HUES6 (cell line): ENCODE measurements around the gene SLX4IP.

Experiments used
- H3K27ac ChIP-seq: 2 replicates; pipeline ENCODE4 v1.7.0; 2013; ENCODE audit warnings: low read depth, mild to moderate bottlenecking, low read length, inconsistent platforms
- H3K27me3 ChIP-seq: 2 replicates; pipeline ENCODE4 v1.6.1; 2013; ENCODE audit warnings: low read length; ENCODE audit not compliant: control insufficient read depth, insufficient read depth
- H3K36me3 ChIP-seq: 2 replicates; pipeline ENCODE4 v1.6.1; 2013; ENCODE audit warnings: low read length; ENCODE audit not compliant: control insufficient read depth, insufficient read depth
- H3K4me1 ChIP-seq: 2 replicates; pipeline ENCODE4 v1.6.1; 2013; ENCODE audit warnings: low read length; ENCODE audit not compliant: control insufficient read depth, insufficient read depth
- H3K4me3 ChIP-seq: 2 replicates; pipeline ENCODE4 v1.5.1; 2013; ENCODE audit warnings: low read depth, low read length
- H3K9ac ChIP-seq: one replicate; pipeline ENCODE4 v1.6.1; 2013; ENCODE audit warnings: mild to moderate bottlenecking, low read length
- H3K9me3 ChIP-seq: 2 replicates; pipeline ENCODE4 v1.6.1; 2013; ENCODE audit warnings: low read depth, low read length; ENCODE audit not compliant: control insufficient read depth, insufficient read depth

The SLX4IP gene

DNA sequence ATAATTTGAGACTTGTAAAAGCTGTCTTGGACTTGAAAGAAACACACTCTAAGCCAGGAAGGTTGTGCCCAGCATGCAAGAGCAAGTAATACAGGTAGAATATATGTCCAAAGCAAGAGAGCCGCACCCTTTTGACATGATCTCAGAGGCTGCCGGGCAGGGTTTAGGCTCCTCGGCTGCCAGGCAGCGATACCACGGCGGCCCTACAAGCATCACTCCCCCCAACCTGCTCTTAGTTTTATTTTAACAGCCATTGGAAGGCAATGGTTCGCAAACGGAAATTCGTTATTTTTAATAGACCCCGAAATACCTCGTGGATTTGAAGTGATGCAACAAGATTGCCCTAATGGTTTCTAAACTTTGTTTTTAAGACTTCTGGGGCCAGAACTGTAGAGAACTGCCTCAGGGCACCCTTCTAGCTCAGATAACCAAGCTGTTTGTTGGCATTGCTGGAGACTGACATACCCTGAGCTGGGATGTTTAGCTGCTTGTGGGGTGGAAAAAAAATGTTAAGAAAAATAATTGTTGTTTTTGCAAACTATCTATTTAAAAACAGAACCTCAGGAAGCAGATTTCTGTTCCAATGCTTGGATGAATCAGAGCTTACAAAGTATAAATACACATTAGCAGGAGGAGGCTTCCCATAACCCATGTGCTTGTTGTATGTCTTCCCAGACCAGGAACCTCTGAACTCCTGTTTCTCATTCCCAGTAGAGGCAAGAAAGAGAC is 199.7 kb downstream of the SLX4IP start:
- Histone ChIP-seq H3K27ac (no peak overlapping the region), H3K9ac (no peak overlapping the region), H3K36me3 (peaks cover 16% of the 10 kb centered on the region), H3K27me3 (no peaks in the 10 kb centered on the region), H3K4me3 (no peak overlapping the region), H3K9me3 (no peaks in the 10 kb centered on the region), H3K4me1 (peaks cover 86% of the 10 kb centered on the region)

DNA sequence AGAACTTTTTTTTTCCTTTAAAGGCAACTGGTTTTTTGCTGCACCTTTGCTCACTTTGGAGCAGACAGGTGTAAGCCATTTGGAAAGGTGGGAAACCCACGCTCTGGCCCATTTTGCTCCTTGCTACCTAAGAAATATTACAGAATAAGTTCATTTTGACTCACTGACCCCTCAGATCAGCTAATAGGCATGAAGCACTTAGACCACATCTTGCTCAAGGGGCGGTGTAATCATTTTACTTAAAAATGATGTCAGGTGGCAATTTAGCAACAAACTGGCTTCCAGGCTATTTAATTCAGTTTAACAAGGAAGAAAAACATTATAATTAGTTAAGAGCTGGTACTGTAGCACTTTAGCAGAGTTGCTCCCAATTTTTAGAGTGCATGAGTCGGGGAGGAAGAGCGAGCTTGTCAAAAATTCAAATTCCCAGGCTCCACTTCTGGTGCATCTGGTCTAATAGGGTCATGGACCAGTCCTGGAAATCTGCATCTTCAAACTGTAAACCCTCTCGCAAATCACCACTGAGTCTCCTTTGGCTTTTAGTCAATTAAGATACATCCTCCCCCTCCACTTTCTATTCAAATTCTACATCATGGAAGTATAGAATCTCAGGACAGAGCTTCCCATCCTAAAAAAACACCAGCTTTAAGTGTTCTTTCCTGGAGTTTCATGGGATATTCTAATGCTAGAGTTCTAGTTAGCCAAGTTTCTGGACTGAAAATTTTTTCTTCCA is 200.5 kb downstream of the SLX4IP start:
- Histone ChIP-seq H3K9ac (no peak overlapping the region), H3K36me3 (peaks cover 24% of the 10 kb centered on the region), H3K9me3 (no peaks in the 10 kb centered on the region), H3K27ac (no peak overlapping the region), H3K4me1 (peaks cover 86% of the 10 kb centered on the region), H3K4me3 (no peak overlapping the region), H3K27me3 (no peaks in the 10 kb centered on the region)

- no peak overlapping the region for H3K27ac ChIP-seq
- peaks cover 85% of the 10 kb centered on the region for H3K4me1 ChIP-seq
- H3K9ac ChIP-seq = no peak overlapping the region
- H3K9me3 ChIP-seq = no peaks in the 10 kb centered on the region
- no peaks in the 10 kb centered on the region for H3K27me3 ChIP-seq
- H3K36me3 ChIP-seq = peaks cover 31% of the 10 kb centered on the region
- H3K4me3 ChIP-seq = no peak overlapping the region
Observed at GRCh38 chr20:10636326-10636818, 201.3 kb downstream of the SLX4IP start.

DNA sequence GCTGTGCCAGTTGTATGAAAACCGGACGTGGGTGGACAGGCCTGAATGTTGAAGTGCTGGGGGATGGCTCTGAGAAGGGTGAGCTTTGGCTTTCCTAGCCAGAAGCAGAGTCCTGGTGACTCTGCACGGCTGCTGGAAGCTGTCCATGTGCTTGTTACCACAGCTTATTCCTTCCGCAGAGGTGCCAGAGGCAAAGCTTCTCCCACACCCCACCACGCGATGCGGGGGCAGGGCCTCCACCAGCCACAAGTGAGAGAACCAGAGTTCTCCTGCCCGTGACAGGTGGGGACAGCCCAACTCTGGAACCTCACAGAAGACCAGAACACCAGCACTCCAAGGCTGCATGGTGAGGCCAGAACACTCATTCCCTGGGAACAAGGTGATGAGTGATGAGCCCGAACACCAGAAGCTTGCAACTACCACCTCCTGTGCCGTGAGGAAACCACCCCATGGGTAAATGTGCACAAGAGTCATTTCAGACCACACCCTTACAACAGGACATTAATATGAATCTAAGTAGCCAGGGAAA is 202.0 kb downstream of the SLX4IP start:
- Histone ChIP-seq H3K27ac (no peak overlapping the region), H3K36me3 (peaks cover 38% of the 10 kb centered on the region), H3K27me3 (no peaks in the 10 kb centered on the region), H3K4me3 (no peak overlapping the region), H3K4me1 (peaks cover 78% of the 10 kb centered on the region), H3K9ac (peak overlapping the region; percentile 3), H3K9me3 (no peaks in the 10 kb centered on the region)

DNA sequence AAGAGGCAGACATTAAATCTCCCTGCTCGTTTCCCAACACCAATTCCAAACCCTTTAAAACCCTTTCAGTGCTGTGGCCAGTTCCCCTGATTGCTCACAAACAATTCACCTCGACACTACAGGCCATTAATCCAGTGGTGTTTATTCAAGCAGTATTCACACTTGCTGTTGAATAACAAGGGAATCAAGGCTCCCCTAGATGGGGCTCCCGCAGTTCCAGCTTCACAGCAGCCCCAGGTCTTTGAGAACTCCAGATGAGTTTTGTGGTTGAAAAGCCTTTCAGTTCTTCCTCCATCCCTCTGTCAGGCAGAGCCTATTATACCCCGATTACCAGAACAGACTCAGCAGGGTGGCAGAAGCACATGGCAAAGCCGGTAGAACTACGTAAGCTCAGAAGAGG is 202.5 kb downstream of the SLX4IP start:
- Histone ChIP-seq H3K4me1 (peaks cover 74% of the 10 kb centered on the region), H3K27ac (no peak overlapping the region), H3K9me3 (no peaks in the 10 kb centered on the region), H3K9ac (peak overlapping the region; percentile 3), H3K27me3 (no peaks in the 10 kb centered on the region), H3K36me3 (peaks cover 43% of the 10 kb centered on the region), H3K4me3 (no peak overlapping the region)

DNA sequence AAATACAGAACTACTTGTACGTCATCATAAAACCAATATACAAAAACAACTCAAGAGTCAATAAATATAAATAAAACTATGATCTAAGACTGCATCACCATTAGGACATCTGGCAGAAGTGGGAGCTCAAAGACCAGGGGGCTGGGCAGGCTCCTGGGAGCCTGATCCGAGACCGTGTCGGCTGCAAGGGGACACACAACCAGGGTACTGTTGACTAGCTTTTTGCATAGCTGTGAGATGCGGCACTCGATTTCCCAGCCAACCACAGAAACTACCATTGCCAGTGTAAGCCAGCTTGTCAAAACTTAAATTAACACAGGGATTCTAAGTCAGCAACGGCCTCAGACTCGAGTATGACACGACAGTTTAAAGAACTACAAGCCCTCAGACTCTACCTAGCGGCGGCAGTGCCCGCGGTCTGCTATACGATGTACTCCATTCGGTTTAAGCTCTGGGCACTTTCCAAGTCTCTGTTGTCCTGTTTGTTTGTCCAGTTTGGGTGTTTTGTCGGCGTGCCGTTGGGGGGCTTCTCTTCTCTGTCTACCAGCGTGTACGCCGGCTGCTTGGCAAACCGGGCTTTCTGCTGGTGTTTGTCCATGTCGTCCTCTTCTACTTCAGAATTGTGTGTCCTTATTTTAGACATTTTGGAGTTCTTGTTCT is 204.1 kb downstream of the SLX4IP start:
- no peak overlapping the region for H3K27ac ChIP-seq
- no peaks in the 10 kb centered on the region for H3K9me3 ChIP-seq
- H3K36me3 ChIP-seq = peaks cover 59% of the 10 kb centered on the region

GRCh38 chr20:10639737-10640556 is 204.8 kb downstream of the SLX4IP start:
- Histone ChIP-seq H3K9ac (no peak overlapping the region), H3K9me3 (no peaks in the 10 kb centered on the region), H3K4me1 (peaks cover 51% of the 10 kb centered on the region), H3K36me3 (peaks cover 67% of the 10 kb centered on the region), H3K4me3 (no peak overlapping the region), H3K27ac (no peak overlapping the region), H3K27me3 (no peaks in the 10 kb centered on the region)

More for the DNA sequence above, 204.1 kb downstream of the SLX4IP start:
- no peak overlapping the region for H3K4me3 ChIP-seq
- no peak overlapping the region for H3K9ac ChIP-seq
- H3K4me1 ChIP-seq = peaks cover 58% of the 10 kb centered on the region
- no peaks in the 10 kb centered on the region for H3K27me3 ChIP-seq

DNA sequence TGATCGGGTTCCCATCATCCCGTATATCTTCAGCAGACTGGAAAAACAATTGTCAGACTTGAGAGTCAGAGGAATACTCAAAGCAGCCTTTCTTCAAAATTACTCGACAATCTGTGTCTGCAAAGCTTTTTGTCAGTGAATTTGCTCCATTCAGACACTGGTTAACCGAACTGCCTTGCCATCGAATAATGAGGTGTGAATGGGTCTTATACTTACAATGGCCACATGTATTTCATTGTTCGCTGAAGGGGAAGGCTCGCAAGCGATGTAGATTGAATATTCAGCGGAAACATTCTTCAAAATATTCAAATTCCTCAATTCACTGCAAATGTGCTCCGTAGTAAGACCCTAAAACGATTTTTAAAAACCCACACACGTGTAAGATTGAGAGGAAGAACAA is 205.8 kb downstream of the SLX4IP start:
- no peaks in the 10 kb centered on the region for H3K27me3 ChIP-seq
- no peak overlapping the region for H3K27ac ChIP-seq
- H3K4me3 ChIP-seq = no peak overlapping the region
- peaks cover 47% of the 10 kb centered on the region for H3K4me1 ChIP-seq
- H3K9me3 ChIP-seq = no peaks in the 10 kb centered on the region
- no peak overlapping the region for H3K9ac ChIP-seq
- H3K36me3 ChIP-seq = peaks cover 76% of the 10 kb centered on the region

DNA sequence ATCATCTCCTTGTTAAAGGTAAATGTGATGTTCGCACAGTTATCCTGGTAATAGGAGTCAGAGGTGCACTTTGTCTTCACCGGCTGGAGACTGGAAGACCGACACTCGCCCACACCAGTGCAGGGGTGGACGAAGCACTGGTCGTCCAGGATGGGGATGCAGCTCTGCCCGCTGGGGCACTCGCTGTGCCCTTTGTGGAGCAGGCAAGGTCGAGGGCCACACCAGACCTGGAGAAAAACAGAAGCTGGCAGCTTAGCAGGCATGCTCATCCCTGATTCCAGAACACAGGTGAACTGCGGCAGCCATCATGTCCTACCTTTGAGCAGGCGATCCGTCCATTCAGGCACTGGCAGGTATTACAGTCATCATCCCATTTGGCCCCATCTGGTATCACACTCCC is 206.4 kb downstream of the SLX4IP start:
- Histone ChIP-seq H3K4me1 (peaks cover 43% of the 10 kb centered on the region), H3K27ac (no peak overlapping the region), H3K36me3 (peaks cover 82% of the 10 kb centered on the region), H3K9ac (peak overlapping the region; percentile 19), H3K9me3 (no peaks in the 10 kb centered on the region), H3K4me3 (no peak overlapping the region), H3K27me3 (no peaks in the 10 kb centered on the region)

DNA sequence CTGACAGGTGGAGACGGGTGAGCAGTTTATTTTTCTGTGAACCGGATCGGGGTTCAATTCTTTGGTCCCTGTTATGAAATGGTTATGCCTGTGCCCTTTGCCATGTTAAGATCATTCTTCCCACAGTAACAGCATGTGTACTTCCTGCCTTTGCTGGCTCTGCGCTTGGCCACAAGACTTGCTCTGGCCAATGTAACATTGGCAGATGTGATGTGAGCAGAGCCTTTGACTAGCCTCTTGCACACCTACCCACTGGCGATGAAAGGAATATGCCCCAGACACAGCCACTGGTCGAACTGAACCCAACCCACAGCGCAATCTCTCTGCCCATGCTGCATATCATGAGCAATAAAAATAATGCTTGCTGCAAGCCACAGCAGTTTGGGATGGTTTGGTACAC is 206.8 kb downstream of the SLX4IP start:
- no peaks in the 10 kb centered on the region for H3K9me3 ChIP-seq
- peaks cover 86% of the 10 kb centered on the region for H3K36me3 ChIP-seq
- H3K27ac ChIP-seq = no peak overlapping the region
- H3K4me3 ChIP-seq = no peak overlapping the region
- no peak overlapping the region for H3K9ac ChIP-seq
- no peaks in the 10 kb centered on the region for H3K27me3 ChIP-seq
- H3K4me1 ChIP-seq = peaks cover 39% of the 10 kb centered on the region
